HepG2 (cell line): ENCODE results near the gene PLXND1. TPM values are rescaled to one million over a fixed set of nuclear protein-coding genes. Genes with fewer than 3 reads are reported as not detected.

Source experiments
- ATM ChIP-seq: fragments of 450-650 bp; IDR thresholded peaks from 2 replicates; pipeline ENCODE4 v1.7.1; 2017; ENCODE audit warnings: mild to moderate bottlenecking, borderline replicate concordance
- BRCA1 ChIP-seq: sonication (generic); formaldehyde crosslinking; IDR thresholded peaks from 2 replicates; pipeline ENCODE4 v1.4.0; 2020; ENCODE audit warnings: missing genetic modification reagents
- NCOA2 ChIP-seq: sonication (generic); formaldehyde crosslinking; IDR thresholded peaks from 2 replicates; pipeline ENCODE4 v1.8.0; 2022; ENCODE audit warnings: inconsistent platforms
- NRL ChIP-seq: sonication (generic); formaldehyde crosslinking; IDR thresholded peaks from 2 replicates; pipeline ENCODE4 v1.5.0; 2020; ENCODE audit warnings: missing genetic modification reagents, mild to moderate bottlenecking, moderate library complexity, borderline replicate concordance
- PHB2 ChIP-seq: fragments of 450-650 bp; IDR thresholded peaks from 2 replicates; pipeline ENCODE4 v1.6.1; 2018; ENCODE audit not compliant: partially characterized antibody
- PHF20 ChIP-seq: sonication (generic); formaldehyde crosslinking; IDR thresholded peaks from 2 replicates; pipeline ENCODE4 v1.5.0; 2020; ENCODE audit warnings: mild to moderate bottlenecking, missing genetic modification reagents
- ZNF382 ChIP-seq: sonication (generic); formaldehyde crosslinking; IDR thresholded peaks from 2 replicates; pipeline ENCODE4 v1.5.0; 2020; ENCODE audit warnings: missing genetic modification reagents, mild to moderate bottlenecking, borderline replicate concordance
- polyA plus RNA-seq, 8 experiments: library from polyadenylated mRNA; depleted of rRNA in 3 of 8; stranded (reverse) in 7 of 8; unstranded in 1 of 8; fragments of >200 nt; fragmentation: Illumina TruSeq in 4 of 8; extraction: Trizol in 4 of 8; gene quantifications; 2 replicates each; pipeline versions ENCODE4 v1.2.1 to v1.2.3, GENCODE V29; 2011 to 2016; ENCODE audit warnings: low read depth in 4 of 8, missing spikeins in 1 of 8, mixed read lengths in 1 of 8; ENCODE audit not compliant: insufficient read depth in 1 of 8
- total RNA-seq, 5 experiments: library from RNA; depleted of rRNA; stranded (reverse); fragments of >200 nt; fragmentation: Illumina TruSeq; extraction: Trizol; gene quantifications; 2 replicates each; pipeline ENCODE4 v1.2.3, GENCODE V29; 2016; ENCODE audit warnings: low read depth in 1 of 5
- TF ChIP-seq, protein P1 (sequence below): sonication (generic); formaldehyde crosslinking; IDR thresholded peaks from one replicate; pipeline ENCODE4 v1.5.1; 2020; ENCODE audit warnings: mild to moderate bottlenecking, missing genetic modification reagents; ENCODE audit errors: not compliant biosample characterization
- TF ChIP-seq, protein P2 (sequence below): IDR thresholded peaks from 2 replicates; pipeline ENCODE4 v1.6.1; 2016; ENCODE audit warnings: mild to moderate bottlenecking
- TF ChIP-seq, protein P3 (sequence below): sonication (generic); formaldehyde crosslinking; IDR thresholded peaks from 2 replicates; pipeline ENCODE4 v1.5.0; 2020; ENCODE audit warnings: missing genetic modification reagents, mild to moderate bottlenecking, borderline replicate concordance
- TF ChIP-seq, protein P4 (sequence below): sonication (generic); formaldehyde crosslinking; IDR thresholded peaks from 2 replicates; pipeline ENCODE4 v1.5.0; 2020; ENCODE audit warnings: missing genetic modification reagents
- TF ChIP-seq, protein P5 (sequence below): sonication (generic); formaldehyde crosslinking; IDR thresholded peaks from 2 replicates; pipeline ENCODE4 v1.4.0; 2020; ENCODE audit warnings: missing genetic modification reagents
- TF ChIP-seq, protein P6 (sequence below): sonication (generic); formaldehyde crosslinking; IDR thresholded peaks from 2 replicates; pipeline ENCODE4 v1.4.0; 2020; ENCODE audit warnings: missing genetic modification reagents

Gene PLXND1
- total and polyA plus RNA-seq, 2 of the 13 experiments (the other 11 are each of a cell fraction or from before 2014, with no cell fraction given), result 15.9 to 42.0 TPM

DNA sequence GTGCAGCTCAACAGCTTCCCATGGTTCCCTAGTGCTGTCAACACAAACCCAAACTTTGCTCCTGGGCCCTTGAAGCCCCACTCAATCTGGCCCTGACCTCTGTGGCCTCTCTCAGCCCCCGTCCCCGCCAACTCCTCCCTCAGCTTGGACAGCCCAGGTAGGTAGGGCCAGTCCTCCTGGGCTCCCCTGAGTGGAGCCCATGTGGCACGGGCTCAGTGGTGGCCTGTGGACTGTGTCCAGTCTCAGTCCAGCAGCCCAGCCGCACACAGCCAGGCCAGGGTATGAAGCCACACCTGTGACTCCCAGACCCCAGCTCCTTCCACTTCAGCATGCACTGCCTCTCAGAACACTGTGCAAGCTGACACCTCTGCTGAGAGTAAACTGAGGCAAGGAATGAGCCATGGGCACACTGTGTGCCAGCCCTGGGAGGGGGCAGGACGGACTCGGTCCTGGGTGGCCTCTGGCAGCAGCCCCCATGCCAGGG is 11.5 kb downstream of the PLXND1 start (continued):
- TF ChIP-seq, protein P1, sequence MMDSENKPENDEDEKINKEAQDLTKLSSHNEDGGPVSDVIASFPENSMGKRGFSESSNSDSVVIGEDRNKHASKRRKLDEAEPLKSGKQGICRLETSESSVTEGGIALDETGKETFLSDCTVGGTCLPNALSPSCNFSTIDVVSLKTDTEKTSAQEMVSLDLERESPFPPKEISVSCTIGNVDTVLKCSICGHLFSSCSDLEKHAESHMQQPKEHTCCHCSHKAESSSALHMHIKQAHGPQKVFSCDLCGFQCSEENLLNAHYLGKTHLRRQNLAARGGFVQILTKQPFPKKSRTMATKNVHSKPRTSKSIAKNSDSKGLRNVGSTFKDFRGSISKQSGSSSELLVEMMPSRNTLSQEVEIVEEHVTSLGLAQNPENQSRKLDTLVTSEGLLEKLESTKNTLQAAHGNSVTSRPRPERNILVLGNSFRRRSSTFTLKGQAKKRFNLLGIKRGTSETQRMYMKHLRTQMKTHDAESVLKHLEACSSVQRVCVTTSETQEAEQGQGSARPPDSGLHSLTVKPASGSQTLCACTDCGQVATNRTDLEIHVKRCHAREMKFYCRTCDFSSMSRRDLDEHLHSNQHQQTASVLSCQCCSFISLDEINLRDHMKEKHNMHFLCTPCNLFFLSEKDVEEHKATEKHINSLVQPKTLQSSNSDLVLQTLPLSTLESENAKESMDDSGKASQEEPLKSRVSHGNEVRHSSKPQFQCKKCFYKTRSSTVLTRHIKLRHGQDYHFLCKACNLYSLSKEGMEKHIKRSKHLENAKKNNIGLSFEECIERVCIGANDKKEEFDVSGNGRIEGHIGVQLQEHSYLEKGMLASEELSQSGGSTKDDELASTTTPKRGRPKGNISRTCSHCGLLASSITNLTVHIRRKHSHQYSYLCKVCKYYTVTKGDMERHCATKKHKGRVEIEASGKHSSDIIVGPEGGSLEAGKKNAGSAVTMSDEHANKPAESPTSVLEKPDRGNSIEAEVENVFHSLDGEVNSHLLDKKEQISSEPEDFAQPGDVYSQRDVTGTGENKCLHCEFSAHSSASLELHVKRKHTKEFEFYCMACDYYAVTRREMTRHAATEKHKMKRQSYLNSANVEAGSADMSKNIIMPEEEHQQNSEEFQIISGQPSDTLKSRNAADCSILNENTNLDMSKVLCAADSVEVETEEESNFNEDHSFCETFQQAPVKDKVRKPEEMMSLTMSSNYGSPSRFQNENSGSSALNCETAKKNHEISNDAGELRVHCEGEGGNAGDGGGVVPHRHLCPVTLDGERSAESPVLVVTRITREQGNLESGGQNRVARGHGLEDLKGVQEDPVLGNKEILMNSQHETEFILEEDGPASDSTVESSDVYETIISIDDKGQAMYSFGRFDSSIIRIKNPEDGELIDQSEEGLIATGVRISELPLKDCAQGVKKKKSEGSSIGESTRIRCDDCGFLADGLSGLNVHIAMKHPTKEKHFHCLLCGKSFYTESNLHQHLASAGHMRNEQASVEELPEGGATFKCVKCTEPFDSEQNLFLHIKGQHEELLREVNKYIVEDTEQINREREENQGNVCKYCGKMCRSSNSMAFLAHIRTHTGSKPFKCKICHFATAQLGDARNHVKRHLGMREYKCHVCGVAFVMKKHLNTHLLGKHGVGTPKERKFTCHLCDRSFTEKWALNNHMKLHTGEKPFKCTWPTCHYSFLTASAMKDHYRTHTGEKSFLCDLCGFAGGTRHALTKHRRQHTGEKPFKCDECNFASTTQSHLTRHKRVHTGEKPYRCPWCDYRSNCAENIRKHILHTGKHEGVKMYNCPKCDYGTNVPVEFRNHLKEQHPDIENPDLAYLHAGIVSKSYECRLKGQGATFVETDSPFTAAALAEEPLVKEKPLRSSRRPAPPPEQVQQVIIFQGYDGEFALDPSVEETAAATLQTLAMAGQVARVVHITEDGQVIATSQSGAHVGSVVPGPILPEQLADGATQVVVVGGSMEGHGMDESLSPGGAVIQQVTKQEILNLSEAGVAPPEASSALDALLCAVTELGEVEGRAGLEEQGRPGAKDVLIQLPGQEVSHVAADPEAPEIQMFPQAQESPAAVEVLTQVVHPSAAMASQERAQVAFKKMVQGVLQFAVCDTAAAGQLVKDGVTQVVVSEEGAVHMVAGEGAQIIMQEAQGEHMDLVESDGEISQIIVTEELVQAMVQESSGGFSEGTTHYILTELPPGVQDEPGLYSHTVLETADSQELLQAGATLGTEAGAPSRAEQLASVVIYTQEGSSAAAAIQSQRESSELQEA, result peak; percentile 17
- TF ChIP-seq ZNF382 (CRISPR knock-in tag) (no peak), PHF20 (CRISPR knock-in tag) (no peak), BRCA1 (no peak), NRL (CRISPR knock-in tag) (no peak), PHB2 (no peak), NCOA2 (CRISPR knock-in tag) (peak; percentile 78), ATM (no peak)
- TF ChIP-seq, protein P2, sequence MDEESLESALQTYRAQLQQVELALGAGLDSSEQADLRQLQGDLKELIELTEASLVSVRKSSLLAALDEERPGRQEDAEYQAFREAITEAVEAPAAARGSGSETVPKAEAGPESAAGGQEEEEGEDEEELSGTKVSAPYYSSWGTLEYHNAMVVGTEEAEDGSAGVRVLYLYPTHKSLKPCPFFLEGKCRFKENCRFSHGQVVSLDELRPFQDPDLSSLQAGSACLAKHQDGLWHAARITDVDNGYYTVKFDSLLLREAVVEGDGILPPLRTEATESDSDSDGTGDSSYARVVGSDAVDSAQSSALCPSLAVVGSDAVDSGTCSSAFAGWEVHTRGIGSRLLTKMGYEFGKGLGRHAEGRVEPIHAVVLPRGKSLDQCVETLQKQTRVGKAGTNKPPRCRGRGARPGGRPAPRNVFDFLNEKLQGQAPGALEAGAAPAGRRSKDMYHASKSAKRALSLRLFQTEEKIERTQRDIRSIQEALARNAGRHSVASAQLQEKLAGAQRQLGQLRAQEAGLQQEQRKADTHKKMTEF (CRISPR knock-in tag), result peak; percentile 75
- TF ChIP-seq, protein P3, sequence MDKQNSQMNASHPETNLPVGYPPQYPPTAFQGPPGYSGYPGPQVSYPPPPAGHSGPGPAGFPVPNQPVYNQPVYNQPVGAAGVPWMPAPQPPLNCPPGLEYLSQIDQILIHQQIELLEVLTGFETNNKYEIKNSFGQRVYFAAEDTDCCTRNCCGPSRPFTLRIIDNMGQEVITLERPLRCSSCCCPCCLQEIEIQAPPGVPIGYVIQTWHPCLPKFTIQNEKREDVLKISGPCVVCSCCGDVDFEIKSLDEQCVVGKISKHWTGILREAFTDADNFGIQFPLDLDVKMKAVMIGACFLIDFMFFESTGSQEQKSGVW, result no peak
- TF ChIP-seq, protein P4, sequence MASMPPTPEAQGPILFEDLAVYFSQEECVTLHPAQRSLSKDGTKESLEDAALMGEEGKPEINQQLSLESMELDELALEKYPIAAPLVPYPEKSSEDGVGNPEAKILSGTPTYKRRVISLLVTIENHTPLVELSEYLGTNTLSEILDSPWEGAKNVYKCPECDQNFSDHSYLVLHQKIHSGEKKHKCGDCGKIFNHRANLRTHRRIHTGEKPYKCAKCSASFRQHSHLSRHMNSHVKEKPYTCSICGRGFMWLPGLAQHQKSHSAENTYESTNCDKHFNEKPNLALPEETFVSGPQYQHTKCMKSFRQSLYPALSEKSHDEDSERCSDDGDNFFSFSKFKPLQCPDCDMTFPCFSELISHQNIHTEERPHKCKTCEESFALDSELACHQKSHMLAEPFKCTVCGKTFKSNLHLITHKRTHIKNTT (CRISPR knock-in tag), result no peak
- TF ChIP-seq, protein P5, sequence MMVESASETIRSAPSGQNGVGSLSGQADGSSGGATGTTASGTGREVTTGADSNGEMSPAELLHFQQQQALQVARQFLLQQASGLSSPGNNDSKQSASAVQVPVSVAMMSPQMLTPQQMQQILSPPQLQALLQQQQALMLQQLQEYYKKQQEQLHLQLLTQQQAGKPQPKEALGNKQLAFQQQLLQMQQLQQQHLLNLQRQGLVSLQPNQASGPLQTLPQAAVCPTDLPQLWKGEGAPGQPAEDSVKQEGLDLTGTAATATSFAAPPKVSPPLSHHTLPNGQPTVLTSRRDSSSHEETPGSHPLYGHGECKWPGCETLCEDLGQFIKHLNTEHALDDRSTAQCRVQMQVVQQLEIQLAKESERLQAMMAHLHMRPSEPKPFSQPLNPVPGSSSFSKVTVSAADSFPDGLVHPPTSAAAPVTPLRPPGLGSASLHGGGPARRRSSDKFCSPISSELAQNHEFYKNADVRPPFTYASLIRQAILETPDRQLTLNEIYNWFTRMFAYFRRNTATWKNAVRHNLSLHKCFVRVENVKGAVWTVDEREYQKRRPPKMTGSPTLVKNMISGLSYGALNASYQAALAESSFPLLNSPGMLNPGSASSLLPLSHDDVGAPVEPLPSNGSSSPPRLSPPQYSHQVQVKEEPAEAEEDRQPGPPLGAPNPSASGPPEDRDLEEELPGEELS (CRISPR knock-in tag), result peak; percentile 78
- TF ChIP-seq, protein P6, sequence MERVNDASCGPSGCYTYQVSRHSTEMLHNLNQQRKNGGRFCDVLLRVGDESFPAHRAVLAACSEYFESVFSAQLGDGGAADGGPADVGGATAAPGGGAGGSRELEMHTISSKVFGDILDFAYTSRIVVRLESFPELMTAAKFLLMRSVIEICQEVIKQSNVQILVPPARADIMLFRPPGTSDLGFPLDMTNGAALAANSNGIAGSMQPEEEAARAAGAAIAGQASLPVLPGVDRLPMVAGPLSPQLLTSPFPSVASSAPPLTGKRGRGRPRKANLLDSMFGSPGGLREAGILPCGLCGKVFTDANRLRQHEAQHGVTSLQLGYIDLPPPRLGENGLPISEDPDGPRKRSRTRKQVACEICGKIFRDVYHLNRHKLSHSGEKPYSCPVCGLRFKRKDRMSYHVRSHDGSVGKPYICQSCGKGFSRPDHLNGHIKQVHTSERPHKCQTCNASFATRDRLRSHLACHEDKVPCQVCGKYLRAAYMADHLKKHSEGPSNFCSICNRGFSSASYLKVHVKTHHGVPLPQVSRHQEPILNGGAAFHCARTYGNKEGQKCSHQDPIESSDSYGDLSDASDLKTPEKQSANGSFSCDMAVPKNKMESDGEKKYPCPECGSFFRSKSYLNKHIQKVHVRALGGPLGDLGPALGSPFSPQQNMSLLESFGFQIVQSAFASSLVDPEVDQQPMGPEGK, result peak; percentile 96
